Astrocyte of the cerebellum (primary cell): ENCODE data around the gene MBLAC2.

ENCODE experiments used
- DNase-seq: peaks from one replicate; pipeline ENCODE4 v3.0.0-alpha.2; 2011; ENCODE audit warnings: low read depth
- H3K4me3 ChIP-seq: 2 replicates; pipeline ENCODE4 v1.5.1; 2011; ENCODE audit warnings: mild to moderate bottlenecking, low read depth, low read length, moderate library complexity
- CTCF ChIP-seq: IDR thresholded peaks from 2 replicates; pipeline ENCODE4 v1.5.1; 2012; ENCODE audit warnings: low read length, low read depth, moderate library complexity, mild to moderate bottlenecking; ENCODE audit errors: missing control alignments
- in situ Hi-C: cut with HindIII; loops from 2 replicates; pipeline ENCODE4 v1.10.0; 2017; ENCODE audit warnings: low sequenced_read_pairs

The MBLAC2 gene

GRCh38 chr5:90437663-90438062 lies 36.9 kb downstream of the MBLAC2 start:
- TF ChIP-seq CTCF: no peak
- no peak for DNase-seq
- no peak overlapping the region for H3K4me3 ChIP-seq
- in situ Hi-C loops: no loop called here

DNA sequence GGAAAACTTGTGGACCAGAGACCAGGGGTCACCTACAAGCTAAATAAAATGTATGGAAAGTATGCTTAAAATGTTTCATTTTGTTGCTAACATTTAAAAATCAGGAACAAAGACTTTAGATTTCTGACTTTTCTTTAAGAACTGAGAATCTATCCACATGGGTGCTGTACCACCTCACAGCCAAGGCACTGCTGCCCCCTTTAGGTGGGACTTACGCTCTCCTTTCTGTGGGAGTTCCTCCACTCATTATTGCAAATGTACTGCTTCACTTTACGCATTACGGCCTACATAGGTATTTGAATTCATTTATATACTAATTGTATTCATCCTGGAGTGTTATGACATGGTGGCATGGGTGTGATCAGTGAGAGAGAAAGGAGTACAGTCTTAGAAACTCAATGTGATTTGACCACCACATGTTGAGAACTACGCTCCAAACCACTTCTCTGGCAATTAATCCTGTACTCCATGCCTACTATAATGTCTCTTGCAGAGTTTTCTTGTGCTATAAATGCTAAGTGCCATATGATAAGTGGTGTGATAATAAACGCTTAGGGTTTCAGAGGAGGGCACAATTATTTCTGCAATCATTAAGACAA lies 40.4 kb downstream of the MBLAC2 start:
- in situ Hi-C loops: no loop called here
- no peak overlapping the region for H3K4me3 ChIP-seq
- DNase-seq: peak; percentile 16
- peak; percentile 80 for TF ChIP-seq CTCF

DNA sequence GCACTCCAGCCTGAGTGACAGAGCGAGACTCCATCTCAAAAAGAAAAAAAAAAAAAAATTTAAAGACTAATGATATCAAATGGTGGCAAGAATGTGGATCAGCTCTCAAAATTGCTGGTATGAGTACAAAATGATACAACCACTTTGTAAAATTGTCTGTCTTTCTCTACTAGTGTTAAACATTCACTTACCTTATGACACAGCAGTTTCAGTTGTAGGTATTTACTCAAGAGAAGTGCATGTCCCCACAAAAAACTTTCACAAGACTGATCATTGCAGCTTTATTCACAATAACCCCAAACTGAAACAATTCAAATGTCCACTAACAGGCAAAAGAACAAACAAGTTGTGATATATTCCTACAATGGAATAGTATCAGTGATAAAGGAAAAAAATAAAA lies 50.3 kb downstream of the MBLAC2 start:
- no peak overlapping the region for H3K4me3 ChIP-seq
- no peak for DNase-seq
- in situ Hi-C loops: no loop called here
- TF ChIP-seq CTCF: no peak

GRCh38 chr5:90421136-90421535 lies 53.4 kb downstream of the MBLAC2 start:
- peak; percentile 15 for TF ChIP-seq CTCF
- DNase-seq: no peak
- in situ Hi-C loops: no loop called here
- H3K4me3 ChIP-seq: no peak overlapping the region

DNA sequence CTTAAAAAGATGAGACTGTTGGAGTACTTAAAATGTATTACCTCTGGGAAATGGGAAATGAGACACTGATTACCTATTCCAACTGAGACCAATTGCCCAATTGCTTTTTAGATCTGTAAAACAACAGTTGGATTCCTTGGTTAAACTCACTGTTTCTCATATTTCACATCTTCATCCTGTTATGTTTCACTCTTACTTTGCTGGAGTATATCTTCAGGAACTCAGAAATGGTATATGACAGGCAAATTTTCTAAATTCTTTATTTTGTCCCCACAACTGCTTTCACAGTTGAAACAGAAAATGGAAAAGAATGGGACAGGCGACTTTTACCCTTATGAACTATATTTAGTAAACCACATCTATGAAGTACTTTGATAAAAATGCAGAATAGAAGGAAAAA lies 56.4 kb downstream of the MBLAC2 start:
- no peak overlapping the region for H3K4me3 ChIP-seq
- in situ Hi-C loops: no loop called here
- no peak for DNase-seq
- TF ChIP-seq CTCF: no peak

- in situ Hi-C loops: no loop called here
- H3K4me3 ChIP-seq: peak overlapping the region; percentile 87
- no peak for DNase-seq
- no peak for TF ChIP-seq CTCF
These were observed 64.3 kb downstream of the MBLAC2 start for GRCh38 chr5:90410178-90410762.
